ENCODE data around the gene MRPL30.
"Not testable (repeated sequence)": the region's sequence is repeated elsewhere in the genome, so short reads cannot be mapped to it uniquely, and the experiment has no call there.

- TF ChIP-seq, protein P1, sequence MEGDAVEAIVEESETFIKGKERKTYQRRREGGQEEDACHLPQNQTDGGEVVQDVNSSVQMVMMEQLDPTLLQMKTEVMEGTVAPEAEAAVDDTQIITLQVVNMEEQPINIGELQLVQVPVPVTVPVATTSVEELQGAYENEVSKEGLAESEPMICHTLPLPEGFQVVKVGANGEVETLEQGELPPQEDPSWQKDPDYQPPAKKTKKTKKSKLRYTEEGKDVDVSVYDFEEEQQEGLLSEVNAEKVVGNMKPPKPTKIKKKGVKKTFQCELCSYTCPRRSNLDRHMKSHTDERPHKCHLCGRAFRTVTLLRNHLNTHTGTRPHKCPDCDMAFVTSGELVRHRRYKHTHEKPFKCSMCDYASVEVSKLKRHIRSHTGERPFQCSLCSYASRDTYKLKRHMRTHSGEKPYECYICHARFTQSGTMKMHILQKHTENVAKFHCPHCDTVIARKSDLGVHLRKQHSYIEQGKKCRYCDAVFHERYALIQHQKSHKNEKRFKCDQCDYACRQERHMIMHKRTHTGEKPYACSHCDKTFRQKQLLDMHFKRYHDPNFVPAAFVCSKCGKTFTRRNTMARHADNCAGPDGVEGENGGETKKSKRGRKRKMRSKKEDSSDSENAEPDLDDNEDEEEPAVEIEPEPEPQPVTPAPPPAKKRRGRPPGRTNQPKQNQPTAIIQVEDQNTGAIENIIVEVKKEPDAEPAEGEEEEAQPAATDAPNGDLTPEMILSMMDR (IDR thresholded peaks at IDR 0.05): not testable (repeated sequence)
- TF ChIP-seq POLR2A (IDR thresholded peaks at IDR 0.05): not testable (repeated sequence)
Observed at GRCh38 chr2:99233177-99233576, 52.2 kb downstream of the MRPL30 start.

All from adrenal gland (tissue), 5 donors.